Ramos (cell line): ENCODE data around the gene PIK3R6.

ENCODE experiments used
- in situ Hi-C: fragments of 300-500 bp; cut with MboI; formaldehyde crosslinking; loops from one replicate; pipeline ENCODE4 v1.14.3; 2022; ENCODE audit warnings: low sequenced_read_pairs; ENCODE audit not compliant: unreplicated experiment

Gene PIK3R6

DNA sequence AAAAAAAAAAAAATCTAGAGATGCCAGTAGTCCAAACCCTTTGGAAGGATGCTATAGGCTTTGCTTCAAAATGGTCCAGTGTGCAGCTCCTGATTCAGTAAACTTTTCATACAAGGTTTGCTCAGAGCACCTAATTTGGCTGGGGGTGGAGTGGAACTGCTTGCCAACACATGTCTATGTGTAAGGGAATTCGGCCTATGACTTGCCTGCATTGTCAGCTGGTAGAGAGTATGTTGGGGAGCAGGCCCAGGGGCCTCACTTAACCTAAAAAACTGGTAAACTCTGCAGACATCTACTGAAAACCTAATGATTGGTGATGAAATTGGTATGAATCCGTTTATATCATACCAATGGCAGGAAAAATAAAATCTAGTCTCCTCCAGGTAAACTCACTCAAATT, 66.8 kb downstream of the PIK3R6 start:
- in situ Hi-C loops = no loop called here

- in situ Hi-C loops = no loop called here
These were observed 67.8 kb downstream of the PIK3R6 start for GRCh38 chr17:8799570-8800212.

DNA sequence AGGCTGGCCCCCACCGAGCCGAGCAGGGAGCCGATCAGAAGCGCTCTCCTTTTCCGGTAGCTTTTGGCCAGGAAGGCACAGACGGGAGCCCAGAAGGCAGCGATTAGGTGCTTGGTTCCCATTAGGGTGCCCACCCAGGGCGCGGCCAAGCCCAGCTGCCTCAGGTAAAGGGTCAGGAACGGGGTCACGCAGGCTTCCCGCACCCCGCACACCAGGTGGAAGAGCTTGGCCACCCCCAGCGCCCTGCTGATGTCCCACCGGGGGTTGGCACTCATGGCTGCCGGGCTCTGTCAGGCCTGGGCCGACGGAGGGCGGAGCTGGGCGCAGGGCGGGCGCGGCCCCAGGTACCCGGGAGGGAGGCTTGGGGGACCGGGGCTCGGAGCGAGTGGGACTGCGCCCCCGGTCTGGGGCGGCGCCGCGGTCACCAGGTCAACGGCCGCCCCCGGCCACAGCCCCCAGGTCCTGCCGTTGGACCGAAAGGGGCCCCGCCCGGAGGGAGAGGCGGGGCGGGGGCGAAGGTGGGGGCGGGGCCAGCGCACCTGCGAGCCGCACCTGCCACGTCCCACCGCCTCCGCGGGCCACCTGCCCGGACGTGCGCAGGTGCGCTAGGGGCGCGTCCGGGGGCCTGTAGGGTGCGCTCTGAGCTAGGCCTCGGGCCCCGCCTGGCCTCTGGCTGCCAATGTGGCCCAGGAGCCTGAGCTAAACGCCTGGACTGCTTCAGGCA, 68.5 kb downstream of the PIK3R6 start, which contains the start of gene MFSD6L:
Gene MFSD6L, minus strand, starts transcription at position 520 of the 724 bp plus-strand sequence. Its CDS starts 245 bp downstream, at position 275.
- in situ Hi-C loops = no loop called here

GRCh38 chr17:8798176-8798845, 69.2 kb downstream of the PIK3R6 start:
- in situ Hi-C loops = no loop called here

GRCh38 chr17:8797621-8798175, 69.8 kb downstream of the PIK3R6 start:
- in situ Hi-C loops = no loop called here

- in situ Hi-C loops = no loop called here
These were observed 72.8 kb downstream of the PIK3R6 start for GRCh38 chr17:8794636-8795035.

- in situ Hi-C loops = no loop called here
These were observed 73.8 kb downstream of the PIK3R6 start for GRCh38 chr17:8793649-8794048.

DNA sequence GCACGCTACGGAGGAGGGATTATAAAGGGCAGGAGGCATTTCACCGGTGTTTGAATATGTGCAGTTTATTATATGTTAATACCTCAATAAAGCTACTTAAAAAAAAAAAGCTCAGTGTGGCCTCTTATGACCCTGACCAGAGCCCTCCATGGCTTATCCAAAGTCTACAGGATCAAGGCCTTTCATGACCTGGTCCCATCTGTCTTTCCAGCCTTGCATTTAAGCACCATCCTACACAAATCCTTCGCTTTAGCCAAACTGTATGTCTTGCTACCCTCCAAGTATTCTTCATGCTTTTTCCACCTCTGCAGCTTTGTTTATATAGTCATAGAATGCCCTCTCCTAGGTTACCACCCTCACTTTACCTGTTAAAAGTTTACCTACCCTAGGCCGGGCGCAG, 74.8 kb downstream of the PIK3R6 start:
- in situ Hi-C loops = no loop called here

GRCh38 chr17:8791910-8792270, 75.6 kb downstream of the PIK3R6 start:
- in situ Hi-C loops = no loop called here

DNA sequence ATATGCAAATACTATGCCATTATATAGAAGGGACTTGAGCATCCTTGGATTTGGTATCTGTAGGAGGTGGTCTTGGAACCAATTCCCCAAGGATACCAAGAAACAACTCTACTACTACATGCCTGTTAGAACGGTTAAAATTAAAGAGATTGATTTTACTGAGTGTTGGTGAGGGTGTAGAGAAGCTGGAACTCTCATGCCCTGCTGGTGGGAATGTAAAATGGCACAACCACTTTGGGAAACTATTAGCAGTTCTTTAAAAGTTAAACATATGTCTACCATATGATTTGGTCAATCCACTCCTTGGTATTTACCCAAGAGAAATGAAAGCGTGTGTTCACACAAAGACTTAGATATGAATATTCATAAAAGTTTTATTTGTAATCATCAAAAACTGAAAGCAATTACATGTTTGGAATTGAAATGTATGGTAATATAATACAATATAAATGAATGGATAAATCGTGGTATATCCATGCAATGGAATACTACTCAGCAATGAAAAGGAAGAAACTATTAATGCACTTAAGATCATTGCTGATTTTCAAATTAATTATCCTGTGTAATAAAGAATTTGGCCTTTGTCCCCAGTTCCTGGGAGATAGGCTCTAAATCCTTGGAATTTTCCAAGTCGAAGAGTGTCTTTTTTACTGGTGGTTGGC, 76.1 kb downstream of the PIK3R6 start:
- in situ Hi-C loops = no loop called here

- in situ Hi-C loops = no loop called here
These were observed 77.7 kb downstream of the PIK3R6 start for GRCh38 chr17:8789743-8790142.

GRCh38 chr17:8788998-8789397, 78.5 kb downstream of the PIK3R6 start:
- in situ Hi-C loops = no loop called here

DNA sequence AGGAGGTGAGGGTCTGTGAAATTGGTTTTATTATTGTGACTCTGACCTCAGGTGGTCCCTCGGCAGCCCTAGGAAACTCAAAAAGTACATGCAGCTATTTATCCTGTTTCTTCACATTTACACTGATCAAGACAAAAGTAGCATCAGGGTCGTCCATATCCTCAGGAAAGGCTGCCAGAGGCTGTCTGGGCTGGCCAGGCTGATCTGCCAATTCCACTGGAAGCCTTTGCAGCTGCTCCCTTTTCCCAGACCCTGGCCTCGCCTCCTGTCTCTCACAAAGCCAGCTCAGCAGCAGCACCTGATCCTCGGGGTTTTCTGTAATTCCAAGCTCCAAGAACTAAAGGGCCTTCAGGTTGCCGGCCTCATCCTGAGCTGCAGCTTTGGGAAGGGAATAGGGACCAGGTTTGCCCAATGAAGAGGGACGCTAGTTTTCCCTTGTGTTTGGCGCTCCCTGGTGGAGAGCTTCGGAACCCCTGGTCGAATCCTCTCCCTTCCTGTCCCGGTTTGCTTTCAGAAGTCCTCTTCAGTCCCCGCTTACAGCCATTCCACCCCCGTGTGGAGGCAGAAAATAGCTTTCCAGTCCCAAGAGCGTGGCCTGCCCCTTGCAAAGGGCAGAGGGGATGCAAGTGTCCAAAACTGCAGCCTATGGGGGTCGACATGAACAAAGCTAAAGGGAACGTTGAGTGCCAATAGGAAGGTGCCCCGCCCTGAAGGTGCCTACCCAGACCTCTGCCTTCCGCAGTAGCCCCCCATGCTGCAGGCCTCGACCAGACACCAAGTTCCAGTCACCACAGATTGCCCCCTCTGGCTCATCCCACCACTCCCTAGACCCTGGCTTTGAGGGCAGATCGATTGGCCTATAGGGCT, 81.7 kb downstream of the PIK3R6 start:
- in situ Hi-C loops = no loop called here

GRCh38 chr17:8782176-8782575, 85.3 kb downstream of the PIK3R6 start:
- in situ Hi-C loops = no loop called here

- in situ Hi-C loops = no loop called here
These were observed 85.7 kb downstream of the PIK3R6 start for GRCh38 chr17:8781776-8782175.

DNA sequence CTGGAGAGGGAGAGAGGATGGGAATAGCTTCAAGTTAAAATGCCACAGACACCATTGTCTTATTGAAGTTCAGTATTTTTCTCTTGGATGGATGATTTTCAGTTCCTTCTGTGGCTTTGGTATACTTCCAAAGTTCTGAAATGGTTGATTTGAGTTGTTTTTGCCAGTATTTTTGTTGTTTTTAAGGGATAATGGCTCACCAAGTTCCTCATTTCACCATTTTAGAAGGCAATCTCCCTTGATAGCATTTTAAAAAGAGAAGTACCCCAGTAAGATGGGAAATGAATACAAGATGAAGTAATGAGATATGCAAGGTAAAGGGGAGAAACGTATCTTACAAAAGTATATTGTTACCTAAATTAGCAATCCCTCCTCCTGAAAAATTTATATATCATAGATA, 90.6 kb downstream of the PIK3R6 start:
- in situ Hi-C loops = no loop called here

- in situ Hi-C loops = no loop called here
These were observed 91.2 kb downstream of the PIK3R6 start for GRCh38 chr17:8776248-8776647.

DNA sequence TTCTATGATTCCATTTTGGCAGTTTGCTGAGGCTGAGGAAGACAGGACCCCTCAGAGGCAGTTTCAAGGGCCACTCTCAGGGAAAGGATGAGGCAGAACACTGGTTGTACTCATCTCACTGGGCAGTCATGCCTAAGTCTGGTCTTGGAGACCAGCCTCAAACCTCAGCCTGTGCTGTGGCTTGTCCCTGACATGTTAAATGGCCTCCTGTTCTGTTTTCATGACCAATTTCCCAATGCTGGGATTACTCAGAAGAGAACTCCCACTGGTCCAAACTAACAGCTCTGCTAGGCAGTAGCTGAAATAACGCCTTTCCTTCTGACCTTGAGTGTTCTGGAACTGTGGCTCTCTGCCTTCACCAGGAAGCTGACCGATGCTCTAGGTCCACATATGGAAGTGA, 100.7 kb downstream of the PIK3R6 start:
- in situ Hi-C loops = no loop called here

GRCh38 chr17:8762012-8762411, 105.5 kb downstream of the PIK3R6 start:
- in situ Hi-C loops = no loop called here

GRCh38 chr17:8758137-8758596, 109.3 kb downstream of the PIK3R6 start, which contains the start of gene SPDYE4:
Gene SPDYE4 (minus strand): TSS chr17:8758546. CDS start chr17:8758382, 164 bp downstream.
- in situ Hi-C loops = no loop called here
